Measurements from ENCODE around the gene OR52M1. TPM values are rescaled to one million over a fixed set of nuclear protein-coding genes. Genes with fewer than 3 reads are reported as not detected.
"Not testable (repeated sequence)": the region's sequence is repeated elsewhere in the genome, so short reads cannot be mapped to it uniquely, and the experiment has no call there.

The OR52M1 gene
- not detected for polyA plus RNA-seq (ENCODE audit: insufficient read length)

GRCh38 chr11:4544891-4545290 lies at the start of gene OR52M1:
TSS of gene OR52M1 (plus strand) at chr11:4545191. CDS start at chr11:4545191, 0 bp downstream.
- DNase-seq (ENCODE audit: low read depth): no peak

GRCh38 chr11:4495487-4495886 lies 49.5 kb upstream of the OR52M1 start:
- no peak for DNase-seq (ENCODE audit: low read depth)

GRCh38 chr11:4495986-4496385 lies 49.0 kb upstream of the OR52M1 start:
- no peak for DNase-seq (ENCODE audit: low read depth)

GRCh38 chr11:4496557-4497248 lies 48.3 kb upstream of the OR52M1 start:
- no peak for DNase-seq (ENCODE audit: low read depth)

- no peak for DNase-seq (ENCODE audit: low read depth)
Measured at GRCh38 chr11:4508886-4509285, 36.1 kb upstream of the OR52M1 start.

GRCh38 chr11:4511282-4512245 lies 33.4 kb upstream of the OR52M1 start:
- no peak for DNase-seq (ENCODE audit: low read depth)

- DNase-seq (ENCODE audit: low read depth): no peak
Measured at GRCh38 chr11:4514196-4514595, 30.8 kb upstream of the OR52M1 start.

GRCh38 chr11:4522339-4522738 lies 22.7 kb upstream of the OR52M1 start:
- DNase-seq (ENCODE audit: low read depth): no peak

- DNase-seq (ENCODE audit: low read depth): no peak
Measured at GRCh38 chr11:4522752-4523151, 22.2 kb upstream of the OR52M1 start.

- no peak for DNase-seq (ENCODE audit: low read depth)
Measured at GRCh38 chr11:4523666-4524065, 21.3 kb upstream of the OR52M1 start.

- DNase-seq (ENCODE audit: low read depth): no peak
Measured at GRCh38 chr11:4527926-4528325, 17.1 kb upstream of the OR52M1 start.

- DNase-seq (ENCODE audit: low read depth): not testable (repeated sequence)
Measured at GRCh38 chr11:4531686-4532085, 13.3 kb upstream of the OR52M1 start.

GRCh38 chr11:4539603-4540219 lies 5.3 kb upstream of the OR52M1 start:
- DNase-seq (ENCODE audit: low read depth): no peak

- no peak for DNase-seq (ENCODE audit: low read depth)
Measured at GRCh38 chr11:4541071-4541470, 3.9 kb upstream of the OR52M1 start.

GRCh38 chr11:4543561-4543960 lies 1.4 kb upstream of the OR52M1 start:
- DNase-seq (ENCODE audit: low read depth): no peak

- DNase-seq (ENCODE audit: low read depth): no peak
Measured at GRCh38 chr11:4546878-4547277, 1.9 kb downstream of the OR52M1 start.

- no peak for DNase-seq (ENCODE audit: low read depth)
Measured at GRCh38 chr11:4547416-4547815, 2.4 kb downstream of the OR52M1 start.

- DNase-seq (ENCODE audit: low read depth): no peak
Measured at GRCh38 chr11:4551346-4551979, 6.5 kb downstream of the OR52M1 start.

GRCh38 chr11:4559527-4560440 lies 14.8 kb downstream of the OR52M1 start:
- no peak for DNase-seq (ENCODE audit: low read depth)

GRCh38 chr11:4560467-4560866 lies 15.5 kb downstream of the OR52M1 start:
- DNase-seq (ENCODE audit: low read depth): no peak

GRCh38 chr11:4565371-4565770 lies 20.4 kb downstream of the OR52M1 start:
- no peak for DNase-seq (ENCODE audit: low read depth)

All from forelimb muscle (tissue), 1 donor.